H54 (cell line): ENCODE data around the gene NXNL1.
"Not testable (repeated sequence)": the region's sequence is repeated elsewhere in the genome, so short reads cannot be mapped to it uniquely, and the experiment has no call there.

ENCODE experiments used
- DNase-seq: peaks from one replicate; pipeline ENCODE4 v3.0.0; 2011; ENCODE audit warnings: low spot score, mixed read lengths; ENCODE audit not compliant: insufficient read length
- FAIRE-seq: peaks from 3 replicates; lab custom pipeline; 2011; peaks lifted over from hg19 to GRCh38; lab: Jason Lieb, UNC
- POLR2A ChIP-seq: IDR thresholded peaks from 2 replicates; pipeline ENCODE4 v1.6.1; 2011; ENCODE audit warnings: low read depth, mild to moderate bottlenecking, low read length

Gene NXNL1

DNA sequence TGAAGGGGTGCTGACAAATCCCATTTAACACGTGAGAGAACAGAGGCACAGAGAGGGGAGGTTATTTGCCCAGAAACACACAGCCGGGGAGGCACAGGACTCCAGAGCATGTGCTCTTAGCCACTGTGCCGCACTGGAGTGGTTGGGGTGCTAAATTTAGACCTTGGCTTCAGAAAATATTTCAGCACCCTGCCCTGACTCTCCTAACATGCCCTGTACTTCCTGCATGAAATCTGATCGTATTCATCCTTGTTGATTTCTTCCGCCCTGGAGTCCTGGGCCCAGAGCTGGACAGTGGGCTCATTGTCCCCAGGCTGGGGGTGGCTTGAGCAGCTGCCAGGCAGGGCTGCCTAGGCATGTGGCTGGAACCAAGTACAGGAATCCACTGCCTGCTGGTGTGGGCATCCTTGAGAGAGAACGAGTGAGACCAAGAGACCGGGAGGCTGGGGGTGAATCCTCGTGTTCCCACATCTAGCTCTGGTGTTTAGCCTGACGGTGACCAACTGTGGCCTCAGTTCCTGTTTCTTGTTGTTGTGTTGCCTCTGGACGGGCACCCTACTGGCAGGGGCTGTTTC is 14.9 kb upstream of the NXNL1 start:
- FAIRE-seq (peak; percentile 6), DNase-seq (no peak)
- no peak for TF ChIP-seq POLR2A

DNA sequence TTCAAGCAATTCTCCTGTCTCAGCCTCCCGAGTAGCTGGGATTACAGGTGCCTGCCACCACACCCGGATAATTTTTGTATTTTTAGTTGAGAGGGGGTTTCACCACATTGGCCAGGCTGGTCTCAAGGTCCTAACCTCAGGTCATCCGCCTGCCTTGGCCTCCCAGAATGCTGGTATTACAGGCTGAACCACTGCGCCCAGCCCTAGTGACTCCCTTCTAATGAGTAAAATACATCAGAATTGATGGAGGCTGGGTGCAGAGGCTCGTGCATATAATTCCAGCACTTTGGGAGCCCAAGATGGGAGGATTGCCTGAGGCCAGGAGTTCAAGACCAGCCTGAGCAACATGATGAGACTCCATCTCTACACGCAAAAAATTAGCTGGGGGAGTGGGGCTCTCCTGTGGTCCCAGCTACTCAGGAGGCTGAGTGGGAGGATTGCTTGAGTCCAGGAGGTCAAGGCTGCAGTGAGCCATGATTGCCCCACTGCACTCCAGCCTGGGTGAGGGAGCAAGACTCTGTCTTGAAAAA is 14.3 kb upstream of the NXNL1 start:
- FAIRE-seq: not testable (repeated sequence)

DNA sequence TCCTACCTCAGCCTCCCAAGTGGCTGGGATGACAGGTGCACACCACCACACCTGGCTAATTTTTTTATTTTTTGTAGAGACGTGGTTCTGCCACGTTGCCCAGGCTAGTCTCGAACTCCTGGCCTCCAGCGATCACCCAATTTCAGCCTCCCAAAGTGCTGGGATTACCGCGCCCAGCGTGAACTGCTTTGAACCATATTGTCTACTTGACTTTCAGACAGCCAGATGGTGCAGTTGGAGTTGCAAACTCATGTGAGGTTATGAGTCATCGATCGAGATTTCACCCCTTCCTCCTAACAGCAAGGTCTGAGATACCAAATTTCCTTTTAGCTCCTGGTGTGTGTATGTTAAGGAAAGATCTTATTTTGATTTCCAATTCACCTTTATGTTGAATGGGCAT is 12.3 kb upstream of the NXNL1 start:
- no peak for DNase-seq
- no peak for TF ChIP-seq POLR2A
- peak; percentile 70 for FAIRE-seq

More for the DNA sequence above, 14.3 kb upstream of the NXNL1 start:
- DNase-seq: not testable (repeated sequence)

- FAIRE-seq (no peak), DNase-seq (no peak)
- no peak for TF ChIP-seq POLR2A
These were observed 10.8 kb upstream of the NXNL1 start for GRCh38 chr19:17471410-17472125.

DNA sequence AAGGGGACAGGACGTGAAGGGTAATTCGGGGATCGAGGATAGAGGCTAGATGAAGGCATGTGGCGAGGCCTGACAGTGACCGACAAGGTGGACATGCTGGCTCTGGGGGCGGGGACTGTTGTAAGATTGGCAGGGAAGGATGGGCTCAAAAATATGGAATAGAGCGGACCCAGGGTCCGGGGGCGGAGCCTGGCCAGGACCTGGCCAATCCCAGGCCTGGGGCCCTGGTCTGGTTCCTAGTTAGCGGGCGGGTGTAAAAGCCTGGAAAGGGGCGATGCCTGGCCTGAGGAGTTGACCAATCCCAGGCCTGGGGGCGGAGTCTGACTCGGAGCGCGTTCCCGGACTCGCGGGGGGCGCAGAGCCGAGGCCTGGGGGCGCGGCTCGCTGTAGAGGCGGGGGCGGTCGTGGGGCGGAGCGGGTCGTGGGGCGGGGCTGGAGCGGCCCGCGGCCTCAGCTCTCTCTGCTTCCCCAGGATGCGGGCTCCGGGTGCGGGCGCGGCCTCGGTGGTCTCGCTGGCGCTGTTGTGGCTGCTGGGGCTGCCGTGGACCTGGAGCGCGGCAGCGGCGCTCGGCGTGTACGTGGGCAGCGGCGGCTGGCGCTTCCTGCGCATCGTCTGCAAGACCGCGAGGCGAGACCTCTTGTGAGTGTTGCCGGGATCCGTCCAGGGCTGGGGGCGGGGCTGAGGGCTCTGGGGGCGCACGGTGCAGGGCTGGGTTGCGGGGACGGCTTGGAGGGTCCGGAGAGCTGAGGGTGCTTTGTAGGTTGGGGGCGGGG is 9.5 kb upstream of the NXNL1 start, which contains the start of gene SLC27A1:
SLC27A1 (plus strand) TSS at position 457 of the 774 bp plus-strand sequence; CDS start at position 474, 17 bp downstream.
- FAIRE-seq (peak; percentile 30), DNase-seq (peak; percentile 91)
- no peak for TF ChIP-seq POLR2A

- no peak for TF ChIP-seq POLR2A
- FAIRE-seq (no peak), DNase-seq (peak; percentile 79)
These were observed 8.8 kb upstream of the NXNL1 start for GRCh38 chr19:17469481-17470067.

- no peak for FAIRE-seq
- no peak for TF ChIP-seq POLR2A
- no peak for DNase-seq
These were observed 8.4 kb upstream of the NXNL1 start for GRCh38 chr19:17469092-17469480.

DNA sequence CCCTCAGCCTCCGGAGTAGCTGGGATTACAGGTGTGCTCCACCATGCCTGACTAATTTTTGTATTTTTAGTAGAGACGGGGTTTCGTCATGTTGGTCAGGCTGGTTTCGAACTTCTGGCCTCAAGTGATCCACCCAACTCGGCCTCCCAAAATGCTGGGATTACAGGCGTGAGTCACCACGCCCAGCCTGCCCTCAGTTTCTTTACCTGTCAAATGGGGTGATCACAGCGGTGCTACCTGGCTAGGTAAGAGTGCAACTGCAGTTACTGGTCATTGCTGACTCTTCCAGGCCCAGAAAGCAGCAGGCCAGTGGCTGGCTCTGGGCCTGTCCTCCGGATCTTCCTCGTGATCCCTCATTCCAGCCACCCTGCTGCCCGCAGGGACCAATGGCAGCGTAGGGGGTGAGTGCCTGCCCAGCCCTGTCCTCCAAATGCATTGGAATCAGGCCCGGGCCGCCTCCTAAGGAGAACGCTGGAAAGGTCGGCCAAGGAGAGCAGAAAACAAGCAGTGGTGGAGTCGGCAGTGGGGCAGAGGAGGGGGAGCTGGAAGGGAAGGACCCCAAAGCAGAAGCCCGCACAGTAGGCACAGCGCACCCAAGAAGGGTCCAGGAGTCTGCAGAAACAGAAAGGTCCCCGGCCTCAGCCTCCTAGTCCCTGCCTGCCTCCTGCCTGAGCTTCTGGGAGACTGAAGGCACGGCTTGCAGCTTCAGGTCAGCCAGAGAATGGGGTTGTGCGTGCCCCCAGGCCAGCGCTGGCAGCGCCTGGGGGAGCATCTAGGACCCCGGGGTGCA is 7.8 kb upstream of the NXNL1 start:
- DNase-seq (no peak), FAIRE-seq (no peak)
- TF ChIP-seq POLR2A: no peak

- FAIRE-seq: no peak
- TF ChIP-seq POLR2A: no peak
- DNase-seq: no peak
These were observed 7.0 kb upstream of the NXNL1 start for GRCh38 chr19:17467471-17468301.

GRCh38 chr19:17466487-17466850 is 5.7 kb upstream of the NXNL1 start:
- no peak for TF ChIP-seq POLR2A
- DNase-seq: no peak
- no peak for FAIRE-seq

DNA sequence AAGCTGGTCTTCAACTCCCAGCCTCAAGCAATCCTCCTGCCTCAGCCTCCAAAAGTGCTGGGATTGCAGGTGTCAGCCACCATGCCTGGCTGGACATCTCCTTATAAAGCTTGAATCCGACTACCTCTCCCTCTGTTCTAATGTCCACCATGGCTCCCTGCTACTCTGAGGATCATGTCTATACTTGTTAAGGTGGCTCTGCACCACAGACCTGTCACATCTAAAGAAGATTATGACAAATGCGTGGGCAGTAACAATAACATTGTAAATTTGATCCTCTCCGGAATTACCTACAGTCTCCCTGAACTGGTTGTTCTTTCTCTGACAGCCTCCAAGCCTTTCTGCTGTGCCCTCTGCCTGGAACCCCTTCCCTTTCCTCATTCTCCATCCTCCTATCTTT is 1.8 kb downstream of the NXNL1 start:
- DNase-seq: no peak
- no peak for FAIRE-seq

DNA sequence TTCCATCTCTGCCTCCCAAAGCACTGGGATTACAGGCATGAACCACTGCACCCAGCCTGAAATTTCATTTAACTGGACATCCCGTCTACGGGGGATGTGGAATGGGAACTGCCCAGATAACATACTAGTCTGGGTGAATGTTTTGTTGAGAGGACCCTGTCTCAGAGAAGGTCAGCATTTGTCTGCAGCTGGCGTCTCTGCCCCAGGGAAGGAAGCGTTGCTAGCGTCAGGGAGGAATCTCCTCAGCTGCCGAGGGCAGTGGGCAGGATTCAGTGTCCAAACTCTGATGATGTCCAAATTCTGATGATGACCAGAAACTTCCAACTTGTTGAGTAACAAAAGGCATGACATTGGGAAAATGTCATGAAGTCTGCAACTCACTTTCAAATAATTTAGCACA is 3.1 kb downstream of the NXNL1 start:
- DNase-seq (no peak), FAIRE-seq (no peak)
- TF ChIP-seq POLR2A: no peak

More for the DNA sequence above, 1.8 kb downstream of the NXNL1 start:
- TF ChIP-seq POLR2A: no peak
